Left lung (tissue), 10 donors: ENCODE measurements around the gene HESX1. TPM values are rescaled to one million over a fixed set of nuclear protein-coding genes. Genes with fewer than 3 reads are reported as not detected.

Experiments used
- ATAC-seq: fragments of 200-7000 bp; cut with Tn5 transposase; one replicate; pipeline ENCODE4 v1.9.1; 2020; ENCODE audit warnings: moderate library complexity
- DNase-seq, 4 donors: peaks; one replicate each; pipeline ENCODE4 v3.0.0-alpha.2; 2013 to 2020
- H3K27ac ChIP-seq, 2 donors: fragments of 200-600 bp; sonication (generic) in 1 of 2; one replicate each; pipeline versions ENCODE4 v1.5.0 to v1.8.0; 2020 to 2021
- H3K27me3 ChIP-seq, 2 donors: fragments of 200-600 bp; sonication (generic) in 1 of 2; one replicate each; pipeline versions ENCODE4 v1.5.0 to v1.8.0; 2020 to 2021
- H3K36me3 ChIP-seq, 2 donors: fragments of 200-600 bp; sonication (generic) in 1 of 2; one replicate each; pipeline versions ENCODE4 v1.5.0 to v1.8.0; 2020 to 2021
- H3K4me1 ChIP-seq, 2 donors: fragments of 200-600 bp; one replicate each; pipeline ENCODE4 v1.8.0; 2021
- H3K4me3 ChIP-seq, 2 donors: fragments of 200-600 bp; sonication (generic) in 1 of 2; one replicate each; pipeline versions ENCODE4 v1.5.0 to v1.8.0; 2020 to 2021; ENCODE audit warnings: mild to moderate bottlenecking in 1 of 2
- H3K9me3 ChIP-seq, 2 donors: fragments of 200-600 bp; sonication (generic) in 1 of 2; one replicate each; pipeline versions ENCODE4 v1.5.0 to v1.8.0; 2020 to 2021
- CTCF ChIP-seq, 2 donors: fragments of 200-600 bp; sonication (generic) in 1 of 2; IDR thresholded peaks; one replicate each; pipeline versions ENCODE4 v1.5.0 to v1.8.0; 2021; ENCODE audit warnings: antibody characterized with exemption in 2 of 2
- intact Hi-C, 2 donors: fragments of 100-400 bp; cut with DNase I; formaldehyde crosslinking; loops; one replicate each; pipeline versions ENCODE4 v1.11.2 to v1.14.2; 2022
- polyA plus RNA-seq, 6 donors: library from polyadenylated mRNA; unstranded; fragments of 120-200 nt; gene quantifications; one replicate each; pipeline ENCODE4 v1.2.1, GENCODE V29; 2013; ENCODE audit not compliant: insufficient read length in 6 of 6
- total RNA-seq, 2 donors: library from RNA; stranded (reverse); fragmentation: NEBNext Ultra II Directional; extraction: Animal tissue kit (Norgen Biotek cat#: 25700); gene quantifications; one replicate each; pipeline ENCODE4 v1.2.1, GENCODE V29; 2021
- donor health status: DM: no; HTN: yes; CAD: no.
- donor health status: DM: no; HTN: no; CAD: no.

The HESX1 gene
- total and polyA plus RNA-seq, 8 donors: 0.47 to 4.0 (median 3.3) TPM

GRCh38 chr3:57169872-57170623 lies 29.7 kb downstream of the HESX1 start:
- H3K27ac ChIP-seq: no peak overlapping the region
- no peaks in the 10 kb centered on the region for H3K9me3 ChIP-seq
- no peaks in the 10 kb centered on the region for H3K36me3 ChIP-seq
- intact Hi-C loops: no loop called here
- peaks cover 0 to 49% of the 10 kb centered on the region in 2 donors for H3K27me3 ChIP-seq
- TF ChIP-seq CTCF (IDR thresholded peaks at IDR 0.05): peak; percentile 73 to 83
- ATAC-seq (peak; percentile 92), DNase-seq (peak; percentile 64 to 94 (median 77))
- H3K4me1 ChIP-seq: peaks cover 0 to 12% of the 10 kb centered on the region in 2 donors
- peak overlapping the region; percentile 40 to 43 for H3K4me3 ChIP-seq

GRCh38 chr3:57169108-57169507 lies 30.7 kb downstream of the HESX1 start:
- DNase-seq (no peak), ATAC-seq (no peak)
- Histone ChIP-seq H3K27me3 (peaks cover 0 to 58% of the 10 kb centered on the region in 2 donors), H3K4me1 (peaks cover 0 to 19% of the 10 kb centered on the region in 2 donors), H3K27ac (no peak overlapping the region), H3K9me3 (no peaks in the 10 kb centered on the region), H3K36me3 (no peaks in the 10 kb centered on the region), H3K4me3 (no peak overlapping the region)
- no peak for TF ChIP-seq CTCF (IDR thresholded peaks at IDR 0.05)
- intact Hi-C loops: no loop called here

- Histone ChIP-seq H3K4me3 (no peak overlapping the region), H3K4me1 (peaks cover 0 to 23% of the 10 kb centered on the region in 2 donors), H3K27ac (no peak overlapping the region), H3K9me3 (no peaks in the 10 kb centered on the region), H3K36me3 (no peaks in the 10 kb centered on the region), H3K27me3 (peaks cover 0 to 67% of the 10 kb centered on the region in 2 donors)
- intact Hi-C loops: no loop called here
- ATAC-seq: no peak
- TF ChIP-seq CTCF (IDR thresholded peaks at IDR 0.05): no peak
- DNase-seq: no peak
Observed at GRCh38 chr3:57168151-57168550, 31.6 kb downstream of the HESX1 start.

- no peaks in the 10 kb centered on the region for H3K36me3 ChIP-seq
- H3K27ac ChIP-seq: no peak overlapping the region
- DNase-seq (no peak), ATAC-seq (no peak)
- no peak for TF ChIP-seq CTCF (IDR thresholded peaks at IDR 0.05)
- H3K4me1 ChIP-seq: peaks cover 0 to 23% of the 10 kb centered on the region in 2 donors
- intact Hi-C loops: no loop called here
- H3K9me3 ChIP-seq: no peaks in the 10 kb centered on the region
- peaks cover 0 to 80% of the 10 kb centered on the region in 2 donors for H3K27me3 ChIP-seq
- H3K4me3 ChIP-seq: no peak overlapping the region
Observed at GRCh38 chr3:57166660-57167059, 33.1 kb downstream of the HESX1 start.

- intact Hi-C loops: no loop called here
- Histone ChIP-seq H3K36me3 (no peaks in the 10 kb centered on the region), H3K4me3 (peak overlapping the region in 1 of 2 donors; percentile 75), H3K27ac (no peak overlapping the region), H3K9me3 (no peaks in the 10 kb centered on the region), H3K27me3 (peaks cover 0 to 90% of the 10 kb centered on the region in 2 donors), H3K4me1 (peaks cover 0 to 23% of the 10 kb centered on the region in 2 donors)
- DNase-seq: no peak
- no peak for ATAC-seq
- TF ChIP-seq CTCF (IDR thresholded peaks at IDR 0.05): no peak
Observed at GRCh38 chr3:57165641-57166040, 34.1 kb downstream of the HESX1 start.
